Measurements from ENCODE around the gene IGFLR1. TPM values are rescaled to one million over a fixed set of nuclear protein-coding genes. Genes with fewer than 3 reads are reported as not detected.
A peak's percentile ranks its signal among the peaks of the same experiment; 100 is the strongest.
"Not testable (repeated sequence)": the region's sequence is repeated elsewhere in the genome, so short reads cannot be mapped to it uniquely, and the experiment has no call there.

IGFLR1 gene
- polyA plus RNA-seq, 2 of the 4 experiments (the other 2 are of a cell fraction), result 6.4 to 14.4 TPM

DNA sequence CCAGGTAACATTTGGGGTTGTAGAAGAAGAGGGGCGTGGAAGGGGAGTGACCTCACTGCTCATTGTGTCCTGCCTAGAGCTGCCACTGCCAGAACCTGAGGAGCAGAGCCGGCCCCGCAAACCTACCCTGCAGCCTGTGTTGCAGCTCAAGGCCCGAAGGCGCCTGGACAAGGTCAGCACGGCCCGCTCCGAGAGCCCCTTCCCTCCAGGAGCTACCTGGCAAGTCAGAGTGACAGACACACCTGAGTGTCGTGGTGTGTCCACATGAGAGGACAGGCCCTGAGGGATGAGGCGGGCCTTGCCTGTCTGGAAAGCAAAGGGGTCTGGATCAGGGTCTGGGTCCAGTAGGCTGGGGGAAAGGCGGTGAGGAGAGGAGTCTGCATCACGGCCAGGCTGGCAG is 17.7 kb downstream of the IGFLR1 start:
- DNase-seq (ENCODE audit: low read depth in 1 of 2, low spot score in 1 of 2) (no peak), ATAC-seq (no peak), FAIRE-seq (no peak)
- peaks cover 1% of the 10 kb centered on the region for H3K4me1 ChIP-seq
- ChIA-PET POLR2A (interaction anchor here (1.7 kb wide), 1 partner anchor 15 kb away, joined by 8 read pairs; no protein-coding TSS in a partner anchor), CTCF (interaction anchor here (1.0 to 3.0 kb wide), 7 partner anchors 10 to 207 kb away, joined by 3 to 18 read pairs (median 5); partner anchors contain the start of genes PSENEN and U2AF1L4)
- no peak overlapping the region for H3K4me3 ChIP-seq
- no peak overlapping the region for H3K27ac ChIP-seq
- no peaks in the 10 kb centered on the region for H3K9me3 ChIP-seq
- no peak overlapping the region for H3K4me2 ChIP-seq
- WGBS (ENCODE audit: missing lambda C conversion rate), result 92% methylated on average over 12 of the region's 12 CpGs
- TF ChIP-seq CBX8 (IDR thresholded peaks at IDR 0.05), result no peak
- TF ChIP-seq ZC3H11A (IDR thresholded peaks at IDR 0.05), result no peak
- no peak for TF ChIP-seq TFCP2L1 (CRISPR knock-in tag; IDR thresholded peaks at IDR 0.05)
- no peak for TF ChIP-seq RAD21 (conservative IDR thresholded peaks at IDR 0.05 in 1 of 2, IDR thresholded peaks at IDR 0.05 in 1 of 2)
- TF ChIP-seq, protein P1, sequence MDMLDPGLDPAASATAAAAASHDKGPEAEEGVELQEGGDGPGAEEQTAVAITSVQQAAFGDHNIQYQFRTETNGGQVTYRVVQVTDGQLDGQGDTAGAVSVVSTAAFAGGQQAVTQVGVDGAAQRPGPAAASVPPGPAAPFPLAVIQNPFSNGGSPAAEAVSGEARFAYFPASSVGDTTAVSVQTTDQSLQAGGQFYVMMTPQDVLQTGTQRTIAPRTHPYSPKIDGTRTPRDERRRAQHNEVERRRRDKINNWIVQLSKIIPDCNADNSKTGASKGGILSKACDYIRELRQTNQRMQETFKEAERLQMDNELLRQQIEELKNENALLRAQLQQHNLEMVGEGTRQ (IDR thresholded peaks at IDR 0.05), result no peak
- TF ChIP-seq, protein P2, sequence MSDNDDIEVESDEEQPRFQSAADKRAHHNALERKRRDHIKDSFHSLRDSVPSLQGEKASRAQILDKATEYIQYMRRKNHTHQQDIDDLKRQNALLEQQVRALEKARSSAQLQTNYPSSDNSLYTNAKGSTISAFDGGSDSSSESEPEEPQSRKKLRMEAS (IDR thresholded peaks at IDR 0.05), result no peak
- no peak for TF ChIP-seq EHF (CRISPR knock-in tag; IDR thresholded peaks at IDR 0.05)
- TF ChIP-seq, protein P3, sequence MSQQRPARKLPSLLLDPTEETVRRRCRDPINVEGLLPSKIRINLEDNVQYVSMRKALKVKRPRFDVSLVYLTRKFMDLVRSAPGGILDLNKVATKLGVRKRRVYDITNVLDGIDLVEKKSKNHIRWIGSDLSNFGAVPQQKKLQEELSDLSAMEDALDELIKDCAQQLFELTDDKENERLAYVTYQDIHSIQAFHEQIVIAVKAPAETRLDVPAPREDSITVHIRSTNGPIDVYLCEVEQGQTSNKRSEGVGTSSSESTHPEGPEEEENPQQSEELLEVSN (IDR thresholded peaks at IDR 0.05; ENCODE audit: borderline replicate concordance, low read depth), result no peak
- TF ChIP-seq NR3C1 (IDR thresholded peaks at IDR 0.05), result no peak

DNA sequence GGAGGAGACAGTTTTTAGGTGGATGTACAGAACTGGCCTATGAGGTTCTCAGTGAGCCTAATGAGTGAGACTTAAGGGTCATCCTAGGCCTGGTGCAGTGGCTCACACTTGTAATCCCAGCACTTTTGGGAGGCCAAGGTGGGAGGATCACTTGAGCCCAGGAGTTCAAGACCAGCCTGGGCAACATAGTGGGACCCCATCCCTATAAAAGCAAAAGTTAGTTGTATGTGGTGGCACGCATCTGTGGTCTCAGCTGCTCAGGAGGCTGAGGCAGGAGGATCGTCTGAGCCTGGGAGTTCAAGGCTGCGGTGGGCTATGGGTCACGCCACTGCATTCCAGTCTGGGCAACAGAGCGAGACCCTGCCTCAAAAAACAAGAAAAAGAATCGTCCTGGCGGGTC is 18.1 kb downstream of the IGFLR1 start:
- not testable (repeated sequence) for ATAC-seq; H3K27ac ChIP-seq; FAIRE-seq; H3K4me3 ChIP-seq; H3K4me1 ChIP-seq; DNase-seq (ENCODE audit: low read depth in 1 of 2, low spot score in 1 of 2); H3K9me3 ChIP-seq; H3K4me2 ChIP-seq
- ChIA-PET CTCF (interaction anchor here (1.1 to 3.0 kb wide), 6 partner anchors 8 to 207 kb away, joined by 3 to 18 read pairs (median 6); partner anchors contain the start of genes PSENEN and U2AF1L4), POLR2A (interaction anchor here (1.7 kb wide), 1 partner anchor 16 kb away, joined by 8 read pairs; no protein-coding TSS in a partner anchor)
- 94% methylated on average over 7 of the region's 7 CpGs for WGBS (ENCODE audit: missing lambda C conversion rate)

DNA sequence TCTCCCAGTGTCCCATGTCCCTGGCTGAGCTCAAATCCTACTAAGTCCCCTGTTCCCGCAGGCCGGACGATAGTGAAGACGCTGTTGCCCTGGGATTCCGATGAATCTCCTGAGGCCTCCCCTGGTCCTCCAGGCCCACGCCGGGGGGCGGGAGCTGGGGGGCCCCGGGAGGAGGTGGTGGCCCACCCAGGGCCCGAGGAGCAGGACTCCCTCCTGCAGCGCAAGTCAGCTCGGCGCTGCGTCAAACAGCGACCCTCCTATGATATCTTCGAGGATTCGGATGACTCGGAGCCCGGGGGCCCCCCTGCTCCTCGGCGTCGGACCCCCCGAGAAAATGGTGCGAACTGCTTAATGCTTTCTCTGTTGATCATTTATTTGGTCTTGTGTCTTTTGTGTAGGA is 18.6 kb downstream of the IGFLR1 start:
- Histone ChIP-seq H3K9me3 (no peaks in the 10 kb centered on the region), H3K4me1 (peaks cover 9% of the 10 kb centered on the region), H3K4me3 (no peak overlapping the region), H3K27ac (no peak overlapping the region), H3K4me2 (no peak overlapping the region)
- DNase-seq (ENCODE audit: low read depth in 1 of 2, low spot score in 1 of 2) (no peak), FAIRE-seq (no peak), ATAC-seq (no peak)
- POLR2A ChIA-PET, result interaction anchor here (1.0 to 1.7 kb wide), 2 partner anchors 16 to 25 kb away, joined by 3 to 8 read pairs; partner anchors contain the start of gene LIN37
- WGBS (ENCODE audit: missing lambda C conversion rate), result 95% methylated on average over 24 of the region's 24 CpGs
- CTCF ChIA-PET, result interaction anchor here (1.0 to 3.0 kb wide), 7 partner anchors 9 to 208 kb away, joined by 3 to 18 read pairs (median 4); partner anchors contain the start of genes PSENEN and U2AF1L4
- TF ChIP-seq ZNF302 (CRISPR knock-in tag; IDR thresholded peaks at IDR 0.05), result no peak
- TF ChIP-seq RAD21 (conservative IDR thresholded peaks at IDR 0.05 in 1 of 2, IDR thresholded peaks at IDR 0.05 in 1 of 2), result no peak
- TF ChIP-seq ZFP36 (IDR thresholded peaks at IDR 0.05; ENCODE audit: borderline replicate concordance, partially characterized antibody), result no peak
- no peak for TF ChIP-seq ZC3H11A (IDR thresholded peaks at IDR 0.05)
- no peak for TF ChIP-seq TFCP2L1 (CRISPR knock-in tag; IDR thresholded peaks at IDR 0.05)
- TF ChIP-seq, protein P3 (IDR thresholded peaks at IDR 0.05; ENCODE audit: borderline replicate concordance, low read depth), result no peak
- no peak for TF ChIP-seq POLR2AphosphoS2 (conservative IDR thresholded peaks at IDR 0.05; ENCODE audit: low read length)
- no peak for TF ChIP-seq POLR2A (IDR thresholded peaks at IDR 0.05; ENCODE audit: low read length)

DNA sequence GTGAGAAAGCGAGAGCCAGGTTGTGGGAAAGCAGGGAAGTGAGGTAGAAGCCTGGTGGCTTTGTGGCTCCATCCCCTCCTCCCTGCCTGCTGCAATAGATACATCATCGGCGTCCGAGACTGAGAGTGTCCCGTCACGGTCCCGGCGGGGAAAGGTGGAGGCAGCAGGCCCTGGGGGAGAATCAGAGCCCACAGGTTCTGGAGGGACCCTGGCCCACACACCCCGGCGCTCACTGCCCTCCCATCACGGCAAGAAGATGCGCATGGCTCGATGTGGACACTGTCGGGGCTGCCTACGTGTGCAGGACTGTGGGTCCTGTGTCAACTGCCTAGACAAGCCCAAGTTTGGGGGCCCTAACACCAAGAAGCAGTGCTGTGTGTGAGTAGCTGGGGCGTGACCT is 19.4 kb downstream of the IGFLR1 start:
- TF ChIP-seq PHF8 (IDR thresholded peaks at IDR 0.05; ENCODE audit: borderline replicate concordance, low read depth) (no peak), TP53 (CRISPR knock-in tag; IDR thresholded peaks at IDR 0.05) (no peak), JUN (IDR thresholded peaks at IDR 0.05) (peak in 1 of 2 experiments; percentile 14; a peak in 1 of 5 replicates), EHF (CRISPR knock-in tag; IDR thresholded peaks at IDR 0.05) (no peak)
- H3K4me3 ChIP-seq, result no peak overlapping the region
- WGBS (ENCODE audit: missing lambda C conversion rate), result 94% methylated on average over 16 of the region's 16 CpGs
- peaks cover 9% of the 10 kb centered on the region for H3K4me1 ChIP-seq
- ChIA-PET POLR2A (interaction anchor here (1.0 to 1.7 kb wide), 2 partner anchors 17 to 25 kb away, joined by 3 to 8 read pairs; partner anchors contain the start of gene LIN37), CTCF (interaction anchor here (1.0 to 3.0 kb wide), 7 partner anchors 9 to 209 kb away, joined by 3 to 18 read pairs (median 4); partner anchors contain the start of genes PSENEN and U2AF1L4)
- ATAC-seq (no peak), FAIRE-seq (no peak), DNase-seq (ENCODE audit: low read depth in 1 of 2, low spot score in 1 of 2) (no peak)
- no peaks in the 10 kb centered on the region for H3K9me3 ChIP-seq
- no peak overlapping the region for H3K4me2 ChIP-seq
- H3K27ac ChIP-seq, result no peak overlapping the region
